CD1c-positive myeloid dendritic cell (primary cell): ENCODE results near the gene HYDIN.
A peak's percentile ranks its signal among the peaks of the same experiment; 100 is the strongest.

Experiments used
- DNase-seq: peaks from one replicate; pipeline ENCODE4 v3.0.0-alpha.2; 2016; ENCODE audit errors: extremely low spot score

The HYDIN gene

GRCh38 chr16:71230122-71230845 is at the start of gene HYDIN:
Gene HYDIN, minus strand, starts transcription at chr16:71230722. Its CDS starts 43,827 bp downstream, at chr16:71186895.
- DNase-seq: no peak

- no peak for DNase-seq
Measured at GRCh38 chr16:71276589-71277334, 46.2 kb upstream of the HYDIN start.

- DNase-seq: no peak
Measured at GRCh38 chr16:71273384-71273783, 42.9 kb upstream of the HYDIN start.

- DNase-seq: no peak
Measured at GRCh38 chr16:71264299-71264698, 33.8 kb upstream of the HYDIN start.

- DNase-seq: no peak
Measured at GRCh38 chr16:71263582-71263981, 33.1 kb upstream of the HYDIN start.

GRCh38 chr16:71262391-71262790 is 31.9 kb upstream of the HYDIN start:
- DNase-seq: no peak

GRCh38 chr16:71260995-71261394 is 30.5 kb upstream of the HYDIN start:
- no peak for DNase-seq

- no peak for DNase-seq
Measured at GRCh38 chr16:71259086-71259485, 28.6 kb upstream of the HYDIN start.

- no peak for DNase-seq
Measured at GRCh38 chr16:71258372-71258771, 27.9 kb upstream of the HYDIN start.

GRCh38 chr16:71257768-71258167 is 27.2 kb upstream of the HYDIN start:
- DNase-seq: no peak

- DNase-seq: no peak
Measured at GRCh38 chr16:71255721-71256120, 25.2 kb upstream of the HYDIN start.

GRCh38 chr16:71254832-71255525 is 24.5 kb upstream of the HYDIN start:
- peak; percentile 20 for DNase-seq

GRCh38 chr16:71250461-71251235 is 20.1 kb upstream of the HYDIN start:
- no peak for DNase-seq

GRCh38 chr16:71249399-71249798 is 18.9 kb upstream of the HYDIN start:
- peak; percentile 39 for DNase-seq

GRCh38 chr16:71247478-71247877 is 17.0 kb upstream of the HYDIN start:
- no peak for DNase-seq

GRCh38 chr16:71246309-71246708 is 15.8 kb upstream of the HYDIN start:
- DNase-seq: no peak

GRCh38 chr16:71244521-71244920 is 14.0 kb upstream of the HYDIN start:
- no peak for DNase-seq

GRCh38 chr16:71242601-71243000 is 12.1 kb upstream of the HYDIN start:
- no peak for DNase-seq

GRCh38 chr16:71242036-71242435 is 11.5 kb upstream of the HYDIN start:
- DNase-seq: no peak

GRCh38 chr16:71229344-71229743 is 1.2 kb downstream of the HYDIN start:
- DNase-seq: no peak

GRCh38 chr16:71226229-71227141 is 4.0 kb downstream of the HYDIN start:
- DNase-seq: no peak
